Left ventricle myocardium inferior (tissue), 1 donor: ENCODE measurements around the gene SFXN1. TPM values are rescaled to one million over a fixed set of nuclear protein-coding genes. Genes with fewer than 3 reads are reported as not detected.

Experiments used
- DNase-seq: peaks from one replicate; pipeline ENCODE4 v3.0.0-alpha.2; 2020
- H3K27ac ChIP-seq: fragments of 200-600 bp; replicated peaks from 2 replicates; pipeline ENCODE4 v1.8.0; 2021
- H3K27me3 ChIP-seq: fragments of 200-600 bp; 2 replicates; pipeline ENCODE4 v1.8.0; 2021; ENCODE audit warnings: low read depth
- H3K36me3 ChIP-seq: fragments of 200-600 bp; 2 replicates; pipeline ENCODE4 v1.8.0; 2021
- H3K4me1 ChIP-seq: fragments of 200-600 bp; 2 replicates; pipeline ENCODE4 v1.8.0; 2021
- H3K4me3 ChIP-seq: fragments of 200-600 bp; 2 replicates; pipeline ENCODE4 v1.8.0; 2021; ENCODE audit warnings: mild to moderate bottlenecking, moderate library complexity
- H3K9me3 ChIP-seq: fragments of 200-600 bp; replicated peaks from 2 replicates; pipeline ENCODE4 v1.8.0; 2021
- intact Hi-C: fragments of 100-400 bp; cut with micrococcal nuclease; formaldehyde crosslinking; loops from one replicate; pipeline ENCODE4 v1.11.0; 2022
- total RNA-seq: library from RNA; stranded (reverse); fragmentation: NEBNext Ultra II Directional; extraction: Animal tissue kit (Norgen Biotek cat#: 25700); gene quantifications from one replicate; pipeline ENCODE4 v1.2.1, GENCODE V29; 2021
- TF ChIP-seq, protein P1 (sequence below): fragments of 200-600 bp; IDR thresholded peaks from 2 replicates; pipeline ENCODE4 v1.8.0; 2021; ENCODE audit warnings: antibody characterized with exemption, mild to moderate bottlenecking, borderline replicate concordance
- donor health status: DM: no; HTN: yes; CAD: no; lungs with severe emphysema.

The SFXN1 gene
- total RNA-seq, 1 donor from 2014 or later: 37.2 TPM

DNA sequence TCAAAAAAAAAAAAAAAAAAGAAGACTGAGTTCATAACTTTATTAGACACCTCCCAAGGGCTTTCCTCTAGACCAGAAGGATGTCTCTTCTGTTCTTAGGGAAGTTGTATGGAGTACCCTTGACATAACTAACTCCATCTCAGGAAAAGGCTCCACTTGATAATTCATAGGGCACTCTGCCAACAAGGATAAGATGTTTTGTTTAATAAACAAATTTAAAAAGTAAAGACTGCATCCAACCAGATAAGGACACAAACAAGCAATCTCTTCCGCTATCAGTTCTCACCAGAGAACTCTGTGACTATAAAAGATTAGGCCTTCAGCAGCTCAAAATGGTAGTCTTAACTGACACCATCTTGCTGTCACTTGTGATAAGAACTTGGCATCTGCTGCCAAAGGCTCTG, 65.8 kb downstream of the SFXN1 start:
- TF ChIP-seq, protein P1, sequence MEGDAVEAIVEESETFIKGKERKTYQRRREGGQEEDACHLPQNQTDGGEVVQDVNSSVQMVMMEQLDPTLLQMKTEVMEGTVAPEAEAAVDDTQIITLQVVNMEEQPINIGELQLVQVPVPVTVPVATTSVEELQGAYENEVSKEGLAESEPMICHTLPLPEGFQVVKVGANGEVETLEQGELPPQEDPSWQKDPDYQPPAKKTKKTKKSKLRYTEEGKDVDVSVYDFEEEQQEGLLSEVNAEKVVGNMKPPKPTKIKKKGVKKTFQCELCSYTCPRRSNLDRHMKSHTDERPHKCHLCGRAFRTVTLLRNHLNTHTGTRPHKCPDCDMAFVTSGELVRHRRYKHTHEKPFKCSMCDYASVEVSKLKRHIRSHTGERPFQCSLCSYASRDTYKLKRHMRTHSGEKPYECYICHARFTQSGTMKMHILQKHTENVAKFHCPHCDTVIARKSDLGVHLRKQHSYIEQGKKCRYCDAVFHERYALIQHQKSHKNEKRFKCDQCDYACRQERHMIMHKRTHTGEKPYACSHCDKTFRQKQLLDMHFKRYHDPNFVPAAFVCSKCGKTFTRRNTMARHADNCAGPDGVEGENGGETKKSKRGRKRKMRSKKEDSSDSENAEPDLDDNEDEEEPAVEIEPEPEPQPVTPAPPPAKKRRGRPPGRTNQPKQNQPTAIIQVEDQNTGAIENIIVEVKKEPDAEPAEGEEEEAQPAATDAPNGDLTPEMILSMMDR: no peak
- intact Hi-C loops: no loop called here
- peaks cover 32% of the 10 kb centered on the region for H3K27me3 ChIP-seq
- H3K27ac ChIP-seq: no peak overlapping the region
- no peaks in the 10 kb centered on the region for H3K9me3 ChIP-seq
- no peaks in the 10 kb centered on the region for H3K36me3 ChIP-seq
- H3K4me1 ChIP-seq: peaks cover 13% of the 10 kb centered on the region
- DNase-seq: no peak
- H3K4me3 ChIP-seq: no peak overlapping the region

- TF ChIP-seq, protein P1: no peak
- DNase-seq: no peak
- Histone ChIP-seq H3K4me3 (no peak overlapping the region), H3K27ac (no peak overlapping the region), H3K9me3 (no peaks in the 10 kb centered on the region), H3K36me3 (no peaks in the 10 kb centered on the region), H3K27me3 (peaks cover 37% of the 10 kb centered on the region), H3K4me1 (peaks cover 13% of the 10 kb centered on the region)
- intact Hi-C loops: no loop called here
Measured at GRCh38 chr5:175544586-175544985, 66.2 kb downstream of the SFXN1 start.

DNA sequence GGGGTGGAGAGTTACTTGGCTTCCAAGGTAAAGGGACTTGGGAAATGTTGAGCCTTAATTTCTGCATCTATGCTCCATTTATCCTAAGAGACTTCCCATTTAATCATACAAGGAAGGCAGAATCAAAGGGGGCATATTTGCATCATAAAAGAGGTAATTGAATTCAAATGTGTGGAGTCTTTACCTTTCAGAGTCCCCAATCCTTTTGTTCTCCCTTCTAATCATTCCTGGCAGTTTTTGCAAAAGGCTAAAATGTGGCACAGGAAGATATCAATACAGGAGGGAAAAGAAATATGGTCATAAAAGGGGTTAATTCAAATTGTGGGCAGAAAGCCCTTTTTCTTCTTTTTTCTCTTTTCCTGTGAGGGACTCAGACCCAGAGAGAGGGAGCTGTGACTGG, 69.5 kb downstream of the SFXN1 start:
- Histone ChIP-seq H3K36me3 (no peaks in the 10 kb centered on the region), H3K27ac (no peak overlapping the region), H3K4me3 (no peak overlapping the region), H3K27me3 (peaks cover 47% of the 10 kb centered on the region), H3K9me3 (no peaks in the 10 kb centered on the region), H3K4me1 (peaks cover 3% of the 10 kb centered on the region)
- intact Hi-C loops: no loop called here
- TF ChIP-seq, protein P1: no peak
- DNase-seq: no peak

DNA sequence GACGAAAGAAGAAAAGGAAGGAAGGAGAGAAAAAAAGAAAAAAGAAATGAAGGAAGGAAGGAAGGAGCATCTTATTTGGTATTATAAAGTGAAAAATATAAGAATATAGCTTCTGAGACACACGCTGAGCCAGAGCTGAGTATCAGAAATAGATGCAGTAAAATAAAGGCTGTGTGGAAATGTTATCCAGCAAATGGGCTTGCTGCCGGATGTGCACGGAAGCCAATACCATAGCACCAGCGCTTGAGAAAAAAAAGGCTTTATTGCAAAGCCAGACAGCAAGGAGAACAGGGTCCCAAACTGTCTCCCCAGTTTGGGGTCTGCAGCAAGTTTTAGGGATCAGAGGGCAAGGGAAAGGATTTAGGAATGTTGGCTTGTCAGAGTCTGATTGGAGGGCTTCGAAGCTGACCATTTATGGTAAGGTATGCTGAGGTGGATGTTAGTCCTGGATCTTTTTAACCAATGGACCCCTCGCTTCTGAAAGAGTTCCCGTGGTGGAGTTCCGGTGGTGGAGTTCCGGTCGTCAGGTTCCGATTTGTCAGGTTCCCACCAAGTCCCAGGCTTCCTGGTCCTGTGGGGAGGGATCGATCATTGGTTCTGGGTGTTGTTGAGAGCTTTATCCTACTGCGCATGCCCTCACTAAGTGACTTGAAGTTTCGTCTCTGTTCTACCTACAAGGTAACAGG, 70.4 kb downstream of the SFXN1 start:
- Histone ChIP-seq H3K4me3 (no peak overlapping the region), H3K9me3 (no peaks in the 10 kb centered on the region), H3K27ac (no peak overlapping the region), H3K36me3 (no peaks in the 10 kb centered on the region), H3K4me1 (no peaks in the 10 kb centered on the region), H3K27me3 (peaks cover 47% of the 10 kb centered on the region)
- intact Hi-C loops: no loop called here
- TF ChIP-seq, protein P1: no peak
- DNase-seq: no peak

GRCh38 chr5:175550055-175550805, 71.9 kb downstream of the SFXN1 start:
- no peak overlapping the region for H3K4me3 ChIP-seq
- H3K36me3 ChIP-seq: no peaks in the 10 kb centered on the region
- DNase-seq: no peak
- H3K9me3 ChIP-seq: no peaks in the 10 kb centered on the region
- peaks cover 54% of the 10 kb centered on the region for H3K27me3 ChIP-seq
- no peak overlapping the region for H3K27ac ChIP-seq
- TF ChIP-seq, protein P1: no peak
- intact Hi-C loops: no loop called here
- H3K4me1 ChIP-seq: no peaks in the 10 kb centered on the region
